ENCODE measurements around the gene KLRC1.
"Not testable (repeated sequence)": the region's sequence is repeated elsewhere in the genome, so short reads cannot be mapped to it uniquely, and the experiment has no call there.

- TF ChIP-seq, protein P1, sequence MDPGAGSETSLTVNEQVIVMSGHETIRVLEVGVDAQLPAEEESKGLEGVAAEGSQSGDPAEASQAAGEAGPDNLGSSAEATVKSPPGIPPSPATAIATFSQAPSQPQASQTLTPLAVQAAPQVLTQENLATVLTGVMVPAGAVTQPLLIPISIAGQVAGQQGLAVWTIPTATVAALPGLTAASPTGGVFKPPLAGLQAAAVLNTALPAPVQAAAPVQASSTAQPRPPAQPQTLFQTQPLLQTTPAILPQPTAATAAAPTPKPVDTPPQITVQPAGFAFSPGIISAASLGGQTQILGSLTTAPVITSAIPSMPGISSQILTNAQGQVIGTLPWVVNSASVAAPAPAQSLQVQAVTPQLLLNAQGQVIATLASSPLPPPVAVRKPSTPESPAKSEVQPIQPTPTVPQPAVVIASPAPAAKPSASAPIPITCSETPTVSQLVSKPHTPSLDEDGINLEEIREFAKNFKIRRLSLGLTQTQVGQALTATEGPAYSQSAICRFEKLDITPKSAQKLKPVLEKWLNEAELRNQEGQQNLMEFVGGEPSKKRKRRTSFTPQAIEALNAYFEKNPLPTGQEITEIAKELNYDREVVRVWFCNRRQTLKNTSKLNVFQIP (CRISPR knock-in tag; IDR thresholded peaks at IDR 0.05; ENCODE audit: borderline replicate concordance, low read depth) = not testable (repeated sequence)
- not testable (repeated sequence) for TF ChIP-seq RARB (CRISPR knock-in tag; IDR thresholded peaks at IDR 0.05); GLIS3 (CRISPR knock-in tag; IDR thresholded peaks at IDR 0.05); TSHZ2 (CRISPR knock-in tag; IDR thresholded peaks at IDR 0.05); ARNTL (CRISPR knock-in tag; IDR thresholded peaks at IDR 0.05; ENCODE audit: borderline replicate concordance, low read depth); PPARA (CRISPR knock-in tag; IDR thresholded peaks at IDR 0.05; ENCODE audit: borderline replicate concordance); ISL1 (CRISPR knock-in tag; IDR thresholded peaks at IDR 0.05)
- TF ChIP-seq, protein P2, sequence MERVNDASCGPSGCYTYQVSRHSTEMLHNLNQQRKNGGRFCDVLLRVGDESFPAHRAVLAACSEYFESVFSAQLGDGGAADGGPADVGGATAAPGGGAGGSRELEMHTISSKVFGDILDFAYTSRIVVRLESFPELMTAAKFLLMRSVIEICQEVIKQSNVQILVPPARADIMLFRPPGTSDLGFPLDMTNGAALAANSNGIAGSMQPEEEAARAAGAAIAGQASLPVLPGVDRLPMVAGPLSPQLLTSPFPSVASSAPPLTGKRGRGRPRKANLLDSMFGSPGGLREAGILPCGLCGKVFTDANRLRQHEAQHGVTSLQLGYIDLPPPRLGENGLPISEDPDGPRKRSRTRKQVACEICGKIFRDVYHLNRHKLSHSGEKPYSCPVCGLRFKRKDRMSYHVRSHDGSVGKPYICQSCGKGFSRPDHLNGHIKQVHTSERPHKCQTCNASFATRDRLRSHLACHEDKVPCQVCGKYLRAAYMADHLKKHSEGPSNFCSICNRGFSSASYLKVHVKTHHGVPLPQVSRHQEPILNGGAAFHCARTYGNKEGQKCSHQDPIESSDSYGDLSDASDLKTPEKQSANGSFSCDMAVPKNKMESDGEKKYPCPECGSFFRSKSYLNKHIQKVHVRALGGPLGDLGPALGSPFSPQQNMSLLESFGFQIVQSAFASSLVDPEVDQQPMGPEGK (CRISPR knock-in tag; IDR thresholded peaks at IDR 0.05; ENCODE audit: borderline replicate concordance) = not testable (repeated sequence)
Measured at GRCh38 chr12:10424260-10424899, 28.8 kb downstream of the KLRC1 start.
